Dedifferentiated amniotic fluid mesenchymal stem cell (primary cell): ENCODE measurements around the gene LRFN2.

ENCODE experiments used
- DNase-seq: peaks from one replicate; pipeline ENCODE4 v3.0.0-alpha.2; 2016; ENCODE audit errors: extremely low spot score

The LRFN2 gene

GRCh38 chr6:40543776-40544175 lies 43.4 kb downstream of the LRFN2 start:
- DNase-seq, result no peak

DNA sequence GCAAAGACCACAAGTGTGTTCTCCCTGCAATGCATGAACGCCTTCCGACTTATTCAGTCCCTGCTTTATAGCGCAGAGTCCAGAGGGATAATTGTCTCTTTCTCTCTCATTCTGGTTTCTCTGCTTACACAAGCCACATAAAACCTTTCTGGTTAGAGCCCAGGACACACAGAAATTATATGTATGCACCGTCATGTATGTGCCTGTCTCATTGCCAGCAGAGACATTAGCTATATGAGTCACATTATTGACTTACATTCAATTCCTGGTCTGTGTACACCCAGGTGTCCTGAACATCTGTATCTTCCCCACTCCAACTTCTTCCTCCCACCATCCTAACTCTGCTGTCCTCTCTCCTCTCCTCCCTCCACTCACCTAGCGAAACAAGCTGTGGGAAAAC lies 44.0 kb downstream of the LRFN2 start:
- no peak for DNase-seq

DNA sequence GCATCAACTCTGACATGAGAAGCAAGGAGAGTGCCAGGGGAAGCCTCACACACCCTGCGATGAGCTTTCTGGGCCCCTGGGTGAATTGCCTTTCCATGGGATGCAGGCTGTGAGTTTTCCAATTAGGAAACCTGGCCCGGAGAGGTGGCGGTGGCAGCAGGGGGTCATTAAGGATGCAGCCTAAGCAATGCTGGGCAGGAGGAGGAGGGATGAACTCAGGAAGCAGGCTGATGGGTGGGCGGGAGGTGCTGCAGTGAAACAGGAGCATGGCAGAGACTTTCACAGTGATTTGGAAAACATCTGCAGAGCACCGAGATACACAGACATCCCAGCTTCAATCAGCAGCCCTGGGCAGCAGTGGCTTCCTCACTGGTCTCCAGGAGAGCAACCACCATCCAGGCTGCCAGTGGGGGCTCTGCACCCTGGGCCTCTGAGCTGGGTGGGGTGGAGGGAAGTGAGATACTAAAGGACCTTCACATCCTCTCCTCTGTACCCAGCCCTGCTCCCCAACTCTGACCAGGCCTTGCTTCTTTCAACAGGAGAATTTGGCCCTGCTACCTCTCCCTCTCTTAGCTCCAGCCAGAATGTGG lies 44.9 kb downstream of the LRFN2 start:
- DNase-seq, result no peak

- no peak for DNase-seq
These were observed 45.5 kb downstream of the LRFN2 start for GRCh38 chr6:40541556-40542174.

GRCh38 chr6:40540790-40541189 lies 46.4 kb downstream of the LRFN2 start:
- DNase-seq, result no peak

DNA sequence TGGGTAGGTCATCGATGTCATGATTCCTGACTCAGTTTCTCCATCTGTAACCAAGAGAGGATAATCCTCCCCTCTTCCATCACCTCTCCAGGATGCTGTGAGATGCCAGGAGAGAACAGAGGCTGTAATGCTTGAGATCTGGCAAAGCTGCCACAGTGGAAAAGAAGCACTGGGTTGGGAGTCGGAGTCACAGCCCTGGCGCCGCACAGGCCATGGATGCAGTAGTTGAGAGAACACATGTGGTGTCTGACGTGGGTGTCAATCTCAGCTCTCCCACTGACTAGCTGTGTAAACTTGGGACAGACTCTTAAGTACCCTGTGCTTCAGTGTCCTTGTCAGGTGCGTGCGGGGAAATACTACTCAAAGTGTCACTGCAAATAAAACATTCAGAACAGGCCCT lies 47.3 kb downstream of the LRFN2 start:
- DNase-seq, result no peak

DNA sequence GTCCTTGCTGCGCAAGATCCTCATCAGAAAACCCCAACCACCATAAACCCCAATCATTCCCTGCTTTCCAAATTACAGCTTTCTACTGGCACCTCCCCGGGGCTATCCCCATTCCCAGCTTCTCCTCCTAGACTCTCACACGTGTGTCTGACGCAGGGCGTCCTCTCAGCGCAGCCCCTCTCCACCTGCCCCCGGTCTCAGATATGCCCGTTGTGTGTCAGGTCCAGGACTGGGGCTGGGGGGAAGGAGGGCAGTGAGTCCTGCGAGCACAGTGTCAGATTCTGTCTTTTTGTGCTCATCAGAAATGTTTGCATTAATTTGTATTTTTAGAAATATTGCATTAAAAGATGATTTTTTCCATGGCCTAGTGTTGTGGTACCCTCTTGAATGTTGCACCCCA lies 48.6 kb downstream of the LRFN2 start:
- DNase-seq, result no peak

GRCh38 chr6:40537446-40537845 lies 49.7 kb downstream of the LRFN2 start:
- no peak for DNase-seq

DNA sequence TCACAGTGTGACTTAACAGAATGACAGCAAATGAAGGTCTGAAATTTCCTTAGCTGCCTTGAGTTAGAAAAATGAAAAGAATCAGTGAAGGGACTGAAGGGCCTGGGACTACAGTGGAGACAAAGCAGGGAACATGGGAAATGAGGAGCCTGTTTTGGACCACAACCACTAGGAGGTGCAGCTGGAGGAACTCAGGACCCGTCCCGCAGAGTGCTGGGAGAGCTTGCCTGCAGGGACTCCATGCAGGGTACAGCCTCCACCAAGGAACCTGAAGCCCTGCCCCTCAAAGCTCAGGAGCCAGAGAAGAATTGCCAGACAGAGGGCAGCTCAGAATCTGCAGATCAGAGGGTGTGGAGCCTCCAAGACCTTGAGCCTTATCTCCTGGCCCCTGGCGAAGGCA lies 50.7 kb downstream of the LRFN2 start:
- no peak for DNase-seq

DNA sequence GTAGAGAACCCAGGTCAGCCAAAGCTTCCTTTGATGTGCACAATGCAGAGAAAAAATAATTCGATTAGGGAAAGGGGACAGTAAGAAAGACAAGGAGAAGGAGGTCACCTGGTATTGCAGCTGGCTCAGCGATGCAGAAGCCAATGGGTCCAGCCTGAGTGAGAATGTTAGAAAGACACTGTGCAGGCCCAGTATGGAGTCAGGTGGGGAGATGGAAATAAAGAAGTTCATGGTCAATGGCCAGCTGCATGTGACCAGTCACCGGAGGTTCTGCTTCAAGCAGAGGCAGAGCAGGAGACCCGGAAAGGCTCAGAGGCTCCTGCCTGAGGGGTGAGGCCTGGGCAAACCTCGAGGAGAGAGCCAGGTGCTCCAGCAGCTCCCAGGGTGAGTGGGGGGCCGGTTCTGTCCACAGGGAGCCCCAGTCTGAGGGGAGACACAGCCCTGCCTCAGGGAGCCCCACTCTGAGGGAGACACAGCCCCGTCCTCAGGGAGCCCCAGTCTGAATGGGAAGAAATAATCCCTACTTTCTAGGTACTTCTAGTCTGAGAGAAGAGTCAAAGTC lies 51.3 kb downstream of the LRFN2 start:
- DNase-seq, result no peak

GRCh38 chr6:40535110-40535818 lies 51.9 kb downstream of the LRFN2 start:
- DNase-seq, result no peak

DNA sequence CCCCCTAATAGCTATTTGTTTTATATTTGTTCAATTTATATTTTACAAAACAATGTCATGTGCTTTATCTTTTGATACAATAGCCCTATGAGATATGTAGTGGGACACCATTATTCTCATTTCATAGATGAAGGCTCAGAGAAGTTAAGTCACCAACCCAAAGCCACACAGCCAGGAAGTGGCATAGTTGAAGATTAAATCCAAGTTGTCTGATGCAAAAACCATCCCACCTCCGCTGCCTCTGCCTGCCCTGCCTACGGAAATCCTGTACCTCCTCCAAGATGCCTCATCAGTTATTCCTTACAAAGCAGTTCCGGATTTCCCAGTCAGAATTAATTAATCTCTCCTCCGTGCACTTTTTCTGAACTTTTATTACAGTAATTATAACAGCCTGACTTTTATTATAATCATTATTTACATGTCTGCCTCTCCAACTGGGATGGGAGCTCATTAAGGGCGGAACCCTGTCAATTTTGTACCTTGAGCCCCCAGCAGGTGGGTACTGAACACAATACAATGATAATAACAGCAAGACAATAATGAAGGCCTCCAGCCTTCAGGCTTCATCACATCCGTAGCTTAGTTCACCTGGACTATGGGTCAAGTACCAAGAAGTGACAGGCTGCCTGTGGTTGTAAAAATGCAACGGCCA lies 54.7 kb downstream of the LRFN2 start:
- no peak for DNase-seq

- no peak for DNase-seq
These were observed 57.2 kb downstream of the LRFN2 start for GRCh38 chr6:40529919-40530318.

GRCh38 chr6:40529040-40529439 lies 58.1 kb downstream of the LRFN2 start:
- no peak for DNase-seq

GRCh38 chr6:40528051-40528450 lies 59.1 kb downstream of the LRFN2 start:
- no peak for DNase-seq

DNA sequence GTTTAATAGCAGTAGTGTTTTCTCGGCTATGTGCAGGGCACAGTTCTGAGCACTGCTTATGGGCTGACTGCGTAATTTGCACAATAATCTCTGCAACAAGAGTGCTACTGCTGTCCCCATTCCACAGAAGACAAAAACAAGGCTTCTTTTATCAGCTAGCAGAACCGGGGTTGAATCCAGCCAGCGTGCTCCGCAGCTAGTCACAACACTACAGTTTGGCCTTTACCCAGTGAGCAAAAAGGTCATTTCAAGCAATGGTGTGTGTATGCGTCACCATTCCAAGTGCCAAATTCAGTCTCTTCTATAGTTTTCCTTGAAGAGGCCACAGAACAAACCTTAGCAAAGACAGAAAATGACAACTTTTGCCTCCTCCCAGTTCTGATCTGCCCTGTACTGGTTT lies 61.1 kb downstream of the LRFN2 start:
- no peak for DNase-seq

DNA sequence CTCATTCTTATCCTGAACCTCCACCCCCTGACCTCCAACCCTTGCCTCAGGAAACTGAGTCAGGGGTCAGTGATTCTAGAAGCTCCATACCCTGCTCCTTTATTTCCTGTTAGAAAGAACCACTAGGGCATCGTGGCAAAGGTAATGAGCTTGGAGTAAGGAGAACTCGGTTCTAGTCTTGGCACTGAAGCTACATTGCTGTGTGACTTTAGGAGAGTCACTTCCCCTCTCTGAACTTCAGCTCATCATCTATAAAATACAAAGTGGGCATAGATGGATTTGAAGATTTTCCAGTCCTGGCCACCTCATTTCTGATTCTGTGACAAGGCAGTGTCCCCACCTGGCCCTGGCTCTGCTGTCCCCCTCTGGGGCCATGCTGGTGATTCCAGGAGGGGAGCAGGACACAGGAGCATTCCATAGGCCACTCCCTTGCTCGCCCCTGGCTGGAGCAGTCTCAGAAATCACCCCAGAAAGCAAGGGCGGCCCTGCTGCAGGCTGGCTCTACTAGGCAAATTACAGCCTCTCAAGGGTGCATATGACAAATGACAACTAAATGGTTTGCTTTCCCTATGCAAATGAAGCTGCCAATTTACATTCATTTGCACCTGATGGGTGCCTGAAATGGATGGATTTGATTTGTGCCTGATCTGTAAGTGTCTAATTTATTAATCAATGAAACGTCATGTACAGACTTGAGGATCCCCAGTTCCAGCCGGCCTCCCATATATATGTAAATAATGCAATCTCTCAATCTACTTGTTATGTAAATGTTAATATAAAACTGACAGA lies 62.2 kb downstream of the LRFN2 start:
- no peak for DNase-seq

- no peak for DNase-seq
These were observed 63.5 kb downstream of the LRFN2 start for GRCh38 chr6:40523505-40524172.

GRCh38 chr6:40521496-40521895 lies 65.7 kb downstream of the LRFN2 start:
- DNase-seq, result no peak

- DNase-seq, result no peak
These were observed 66.5 kb downstream of the LRFN2 start for GRCh38 chr6:40520678-40521077.

DNA sequence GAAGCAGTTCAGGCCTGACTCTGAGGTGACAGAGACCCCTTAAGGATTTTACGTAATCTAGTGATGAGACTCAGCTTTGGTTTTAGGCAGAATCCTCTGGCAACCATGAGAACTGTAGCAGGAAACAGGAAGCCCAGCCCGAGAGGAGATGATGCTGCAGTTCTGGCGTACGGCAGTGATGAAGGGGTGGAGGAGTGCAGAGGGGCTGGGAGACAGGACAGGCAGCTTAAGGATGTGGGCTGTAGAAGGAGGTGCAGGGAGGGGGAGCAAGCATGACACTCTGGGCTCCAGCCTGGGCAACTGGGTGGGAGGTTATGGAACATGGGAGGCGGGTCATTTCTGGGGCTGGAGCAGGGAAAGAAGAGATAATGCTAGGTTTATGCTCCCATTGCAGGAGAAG lies 67.1 kb downstream of the LRFN2 start:
- DNase-seq, result no peak
